Stimulated activated CD4-positive, alpha-beta T cell treated with anti-CD3 and anti-CD28 coated beads, Interleukin-2, amount 100 ng/mL, for 48 hours (primary cell): ENCODE data around the gene STEEP1.

Experiments used
- DNase-seq, 2 donors: peaks; one replicate each; pipeline ENCODE4 v3.0.0-alpha.2; 2020

The STEEP1 gene

GRCh38 chrX:119565107-119565663 is at the start of gene STEEP1:
STEEP1 (minus strand) TSS chrX:119565409; CDS start chrX:119565355, 54 bp downstream.
- DNase-seq: peak; percentile 74 to 79

DNA sequence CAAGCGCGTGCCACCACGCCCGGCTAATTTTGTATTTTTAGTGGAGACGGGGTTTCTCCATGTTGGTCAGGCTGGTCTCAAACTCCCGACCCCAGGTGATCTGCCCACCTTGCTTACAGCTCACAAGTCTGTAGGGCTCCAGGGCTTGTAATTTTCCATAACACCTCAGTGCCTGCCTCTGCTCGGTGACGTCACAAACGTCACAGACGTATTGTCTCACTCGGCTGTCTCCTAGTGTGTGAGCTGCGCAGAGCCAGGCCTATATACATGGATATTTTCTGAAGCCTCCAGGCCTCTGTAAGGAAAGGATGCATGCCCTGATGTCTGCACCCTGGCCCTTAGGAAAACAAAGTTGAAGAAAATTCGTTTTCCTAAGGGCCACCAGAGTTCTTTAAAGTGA is 49.6 kb upstream of the STEEP1 start:
- no peak for DNase-seq

DNA sequence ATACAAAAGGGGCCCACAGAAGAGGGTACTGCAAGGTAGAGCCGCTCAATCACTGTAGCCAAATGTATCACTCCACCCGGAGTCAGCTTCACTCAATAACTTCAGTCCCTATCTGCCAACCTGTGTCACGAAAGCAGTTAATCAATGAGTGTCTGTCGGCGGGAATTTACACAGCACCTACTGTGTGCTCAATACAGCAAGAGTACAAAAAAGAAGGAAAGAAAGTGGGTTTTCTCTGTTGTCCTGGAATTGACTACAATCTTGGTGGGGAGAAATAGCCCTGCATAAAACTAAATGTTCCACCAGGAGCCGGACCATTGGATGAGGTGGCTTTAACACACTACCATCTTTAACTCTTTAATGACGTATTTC is 41.8 kb upstream of the STEEP1 start:
- DNase-seq: no peak

DNA sequence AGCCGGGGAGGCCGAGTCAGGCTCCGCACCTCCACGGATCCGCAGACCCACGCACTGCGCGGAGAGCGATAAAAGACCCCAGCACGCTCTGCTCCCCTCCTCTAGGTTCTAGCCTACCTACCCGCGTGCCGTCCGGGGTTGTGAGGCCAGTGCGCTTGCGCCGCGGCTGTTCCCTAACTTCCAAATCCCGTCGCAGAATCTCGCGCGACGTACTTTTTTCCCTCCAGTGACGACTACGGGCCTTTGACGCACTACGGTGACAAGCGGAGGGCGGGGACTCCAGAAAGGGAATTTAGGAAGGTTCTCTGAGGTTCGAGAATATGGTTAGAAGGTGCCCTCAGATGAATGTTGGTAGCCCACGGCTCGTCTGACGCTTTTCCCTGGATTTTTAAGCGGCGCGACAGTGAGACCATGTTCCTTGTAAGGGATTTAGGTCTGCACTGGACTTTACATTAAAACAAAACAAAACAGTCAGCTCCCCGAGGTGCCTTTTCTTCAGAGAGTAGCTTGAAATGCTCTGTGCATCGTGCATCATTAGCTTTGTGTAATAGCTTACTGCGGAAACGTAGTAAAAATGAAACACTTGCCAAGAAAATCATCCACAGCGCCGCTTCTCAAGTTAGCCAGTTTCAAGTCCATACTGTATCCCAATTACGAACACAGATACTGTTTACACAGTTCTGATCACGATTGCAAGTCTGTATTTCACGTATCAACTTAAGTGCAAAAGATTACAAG is 41.2 kb upstream of the STEEP1 start, which contains the start of gene NKRF:
Gene NKRF (minus strand): TSS at position 145 of the 738 bp plus-strand sequence.
- peak; percentile 81 to 82 for DNase-seq

- DNase-seq: peak; percentile 15 to 16
Observed at GRCh38 chrX:119605464-119606279, 40.5 kb upstream of the STEEP1 start.

- no peak for DNase-seq
Observed at GRCh38 chrX:119604766-119605463, 39.7 kb upstream of the STEEP1 start.

DNA sequence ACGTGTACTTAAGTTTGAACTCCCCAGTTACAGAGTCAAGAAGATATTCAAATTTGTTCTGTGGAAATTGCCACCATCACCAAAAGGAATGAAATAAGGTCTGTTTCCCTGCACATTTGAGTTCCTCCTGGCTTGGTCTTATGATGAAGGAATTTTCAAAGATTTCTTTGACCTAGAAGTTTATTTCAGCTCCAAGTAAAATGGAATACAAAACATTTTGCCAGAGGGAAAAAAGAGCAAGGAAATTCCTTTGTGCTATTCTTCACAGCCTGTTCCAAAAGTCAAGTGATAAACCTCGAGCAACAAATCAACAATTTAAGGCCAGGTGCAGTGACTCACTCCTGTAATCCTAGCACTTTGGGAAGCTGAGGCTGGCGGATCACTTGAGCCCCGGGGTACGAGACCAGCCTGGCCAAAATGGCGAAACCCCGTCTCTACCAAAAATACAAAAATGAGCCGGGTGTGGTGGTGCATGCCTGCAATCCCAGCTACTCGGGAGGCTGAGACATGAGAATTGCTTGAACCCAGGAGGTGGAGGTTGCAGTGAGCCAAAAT is 37.6 kb upstream of the STEEP1 start:
- DNase-seq: no peak

- DNase-seq: no peak
Observed at GRCh38 chrX:119589810-119590209, 24.6 kb upstream of the STEEP1 start.

GRCh38 chrX:119583431-119584059 is 18.3 kb upstream of the STEEP1 start:
- no peak for DNase-seq

GRCh38 chrX:119579414-119579813 is 14.2 kb upstream of the STEEP1 start:
- no peak for DNase-seq

DNA sequence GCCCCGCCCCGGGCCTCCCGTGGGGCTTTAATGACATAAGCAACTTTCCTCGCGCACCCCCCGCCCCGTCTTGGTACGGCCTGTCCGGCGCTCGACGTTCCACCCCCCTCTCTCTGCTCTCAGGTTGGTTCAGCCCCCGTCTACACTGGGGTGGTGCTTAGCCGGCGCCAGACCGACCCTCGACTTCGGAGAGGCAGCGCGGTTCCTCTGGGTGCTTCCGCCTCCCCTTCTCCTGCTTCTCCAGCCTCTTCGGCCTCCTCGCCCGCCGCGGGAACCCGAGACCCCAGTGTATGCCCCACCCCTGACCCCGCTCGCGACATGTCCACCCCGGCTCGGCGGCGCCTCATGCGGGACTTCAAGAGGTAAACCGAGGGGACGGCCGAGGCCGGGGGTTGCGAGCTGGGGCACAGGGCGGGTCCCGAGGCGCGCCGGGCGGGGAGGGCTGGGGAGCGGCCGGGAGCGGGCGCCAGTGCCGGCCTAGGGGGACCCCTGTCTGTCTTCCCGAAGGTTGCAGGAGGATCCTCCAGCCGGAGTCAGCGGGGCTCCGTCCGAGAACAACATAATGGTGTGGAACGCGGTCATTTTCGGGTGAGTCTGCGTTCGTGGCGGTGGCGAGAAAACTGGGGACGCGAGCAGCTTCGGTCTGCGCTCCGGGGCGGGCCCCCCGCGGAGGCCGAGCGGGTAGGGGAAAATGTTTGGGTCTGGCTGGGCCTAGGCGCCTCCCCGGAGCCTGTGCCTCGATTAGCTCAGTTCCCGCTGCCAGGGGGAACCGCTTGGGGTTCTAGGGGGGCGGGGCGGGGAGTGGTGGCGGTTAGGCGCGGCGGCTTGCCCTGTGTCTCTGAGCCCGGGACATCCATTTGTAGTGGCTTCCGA is 9.4 kb upstream of the STEEP1 start, which contains the start of gene UBE2A:
Gene UBE2A (plus strand): TSS at position 170 of the 873 bp plus-strand sequence. CDS start 149 bp downstream, at position 319.
- peak; percentile 77 to 78 for DNase-seq

DNA sequence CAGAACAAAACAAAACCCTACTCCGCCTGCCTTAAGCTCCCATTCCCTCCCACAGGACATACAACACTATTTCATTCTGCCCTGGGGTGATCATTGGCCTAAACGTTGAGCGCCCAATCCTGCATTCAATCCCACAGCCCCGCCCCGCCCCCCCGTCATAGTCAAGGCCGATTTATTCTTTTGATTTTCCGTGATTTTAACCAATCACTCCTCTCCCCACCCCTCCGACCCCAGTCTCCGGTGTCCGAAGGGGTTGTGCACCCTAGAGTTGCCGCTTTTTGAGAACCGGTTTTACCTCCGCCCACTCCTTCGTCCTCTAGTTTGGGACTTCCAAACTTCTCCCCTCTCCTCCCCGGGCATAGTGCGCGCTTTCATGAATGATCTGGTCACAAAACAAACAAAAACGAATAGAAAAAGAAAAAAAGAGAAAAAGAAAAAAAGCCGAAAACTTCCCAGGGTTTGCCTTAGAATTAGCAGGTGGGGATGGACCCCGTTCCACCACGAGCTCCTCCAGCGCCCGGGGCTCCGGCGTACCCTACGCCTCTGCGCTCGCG is 8.7 kb upstream of the STEEP1 start:
- no peak for DNase-seq

- no peak for DNase-seq
Observed at GRCh38 chrX:119573222-119573621, 8.0 kb upstream of the STEEP1 start.

- no peak for DNase-seq
Observed at GRCh38 chrX:119570351-119570835, 5.2 kb upstream of the STEEP1 start.

GRCh38 chrX:119552508-119552907 is 12.7 kb downstream of the STEEP1 start:
- no peak for DNase-seq

GRCh38 chrX:119549327-119550016 is 15.7 kb downstream of the STEEP1 start:
- DNase-seq: no peak

DNA sequence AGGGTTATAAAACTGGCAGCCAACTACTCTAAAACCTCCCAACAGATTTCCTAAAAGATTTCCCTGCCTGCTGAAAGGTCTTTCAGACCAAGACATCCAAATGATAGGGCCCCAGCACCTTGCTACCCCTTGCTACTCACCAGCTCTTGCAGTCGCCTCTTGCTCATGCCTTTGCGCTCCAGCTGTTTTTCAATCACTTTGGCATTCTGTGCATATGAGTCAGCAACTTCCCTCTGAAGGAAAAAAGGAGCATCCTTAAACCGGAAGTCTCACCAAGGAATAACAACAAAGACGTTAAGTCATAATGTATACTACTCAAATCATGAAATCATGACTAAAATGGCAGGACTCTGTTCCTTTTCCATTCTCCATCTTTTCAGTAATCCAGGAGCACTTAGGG is 24.0 kb downstream of the STEEP1 start:
- no peak for DNase-seq

- DNase-seq: no peak
Observed at GRCh38 chrX:119539872-119540271, 25.3 kb downstream of the STEEP1 start.

- DNase-seq: no peak
Observed at GRCh38 chrX:119537487-119537886, 27.7 kb downstream of the STEEP1 start.
